Esophagus squamous epithelium (tissue), 5 donors: Measurements from ENCODE around the gene SFXN5. TPM values are rescaled to one million over a fixed set of nuclear protein-coding genes. Genes with fewer than 3 reads are reported as not detected.

Experiments used
- DNase-seq: peaks from one replicate; lab custom pipeline; 2025; lab: John Stamatoyannopoulos, UW
- H3K27ac ChIP-seq, 4 donors: fragments of 200-600 bp; sonication (generic); one replicate each; pipeline ENCODE4 v1.5.1; 2016 to 2019; ENCODE audit warnings: mild to moderate bottlenecking in 1 of 4
- H3K27me3 ChIP-seq, 4 donors: fragments of 200-600 bp; sonication (generic); 1 replicate in 3 of 4; 2 replicates in 1 of 4; pipeline versions ENCODE4 v1.5.1 to v1.6.0; 2017 to 2021; ENCODE audit warnings: antibody characterized with exemption in 1 of 4
- H3K36me3 ChIP-seq, 3 donors: fragments of 200-600 bp; sonication (generic); one replicate each; pipeline ENCODE4 v1.5.1; 2016 to 2019
- H3K4me1 ChIP-seq, 3 donors: fragments of 200-600 bp; sonication (generic); one replicate each; pipeline ENCODE4 v1.5.1; 2017 to 2019
- H3K4me3 ChIP-seq, 4 donors: fragments of 200-600 bp; sonication (generic); 1 replicate in 3 of 4; 2 replicates in 1 of 4; pipeline ENCODE4 v1.5.1; 2016 to 2019; ENCODE audit warnings: mild to moderate bottlenecking in 2 of 4, moderate library complexity in 1 of 4
- H3K9me3 ChIP-seq, 3 donors: fragments of 200-600 bp; sonication (generic); one replicate each; pipeline ENCODE4 v1.5.1; 2016 to 2019
- POLR2A ChIP-seq, 4 donors: fragments of 450-650 bp; IDR thresholded peaks; one replicate each; pipeline ENCODE4 v1.6.1; 2017; ENCODE audit warnings: antibody characterized with exemption in 4 of 4, mild to moderate bottlenecking in 4 of 4, moderate library complexity in 3 of 4
- WGBS, 2 donors: methylation state at CpG; one replicate each; pipeline ENCODE4 v1.1.5; 2018; 5-methylcytosine and 5-hydroxymethylcytosine counted together
- intact Hi-C: fragments of 100-400 bp; cut with DNase I; formaldehyde crosslinking; loops from one replicate; pipeline ENCODE4 v1.15.0; 2022
- total RNA-seq, 4 donors: library from RNA; depleted of rRNA; stranded (reverse); fragments of >200 nt; gene quantifications; one replicate each; pipeline ENCODE4 v1.1.0, GENCODE V29; 2016
- TF ChIP-seq, protein P1 (sequence below), 6 experiments: fragments of 450-650 bp in 4 of 6; fragments of 200-600 bp in 2 of 6; sonication (generic) in 2 of 6; IDR thresholded peaks; one replicate each; pipeline ENCODE4 v1.5.1; 2016 to 2019; ENCODE audit warnings: antibody characterized with exemption in 6 of 6, mild to moderate bottlenecking in 4 of 6, moderate library complexity in 4 of 6
- donor health status: DM: yes; HTN: yes; CAD: no.

Gene SFXN5
- total RNA-seq, 4 donors from 2014 or later: 4.2 to 16.4 (median 12.7) TPM

DNA sequence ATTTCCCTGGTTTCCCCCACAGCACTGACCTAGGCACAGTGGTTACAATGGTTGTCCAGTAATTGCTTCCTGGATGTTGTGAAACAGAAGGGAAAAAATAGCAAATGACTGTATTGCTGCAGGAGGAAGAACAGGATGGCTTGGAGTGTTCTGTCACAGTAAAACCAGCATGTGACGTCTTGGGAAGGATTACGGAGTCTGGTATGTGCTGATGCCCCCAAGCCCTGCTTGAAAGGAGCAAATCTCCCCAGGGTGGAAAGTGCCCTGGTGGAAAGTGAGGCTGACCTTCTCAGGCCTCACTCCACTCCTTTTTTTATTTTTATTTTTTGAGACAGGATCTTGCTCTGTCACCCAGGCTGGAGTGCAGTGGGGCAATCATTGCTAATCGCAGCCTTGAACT, 33.4 kb upstream of the SFXN5 start:
- H3K4me1 ChIP-seq: peaks cover 13 to 63% (median 20%) of the 10 kb centered on the region in 3 donors

DNA sequence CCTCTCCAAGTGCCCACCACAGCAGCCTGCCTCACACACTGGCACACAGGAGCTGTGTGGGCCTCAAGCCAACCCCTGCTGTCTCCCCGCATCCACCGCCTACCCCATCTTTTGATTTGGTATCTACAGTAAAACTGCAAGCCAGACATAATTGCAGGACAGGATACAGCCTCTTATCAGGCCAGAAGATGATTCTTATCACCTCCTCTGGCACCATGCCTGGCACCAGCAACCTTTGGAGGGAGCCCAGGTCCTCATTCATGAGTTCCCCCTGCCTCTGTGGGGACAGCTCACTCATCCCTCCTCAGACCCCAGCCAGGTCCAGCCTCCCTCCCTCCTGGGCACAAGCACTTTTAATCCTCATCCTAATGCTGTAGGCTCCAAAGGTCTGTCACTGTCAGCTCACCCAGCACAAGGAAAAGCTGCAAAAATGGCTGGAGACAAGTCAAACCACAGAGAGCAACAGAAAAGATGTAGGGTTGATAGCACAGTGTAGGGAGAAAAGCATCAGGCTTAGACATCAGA, 31.6 kb upstream of the SFXN5 start:
- 87 to 93% methylated on average over 2 of the region's 2 CpGs for WGBS, 2 donors

More for the DNA sequence above, 33.4 kb upstream of the SFXN5 start:
- intact Hi-C loops: no loop called here
- no peak overlapping the region for H3K27ac ChIP-seq
- WGBS, 2 donors: 93% methylated on average over 3 of the region's 3 CpGs
- no peaks in the 10 kb centered on the region for H3K36me3 ChIP-seq
- DNase-seq: no peak
- H3K27me3 ChIP-seq: no peaks in the 10 kb centered on the region
- no peaks in the 10 kb centered on the region for H3K9me3 ChIP-seq
- H3K4me3 ChIP-seq: no peak overlapping the region
- TF ChIP-seq, protein P1, sequence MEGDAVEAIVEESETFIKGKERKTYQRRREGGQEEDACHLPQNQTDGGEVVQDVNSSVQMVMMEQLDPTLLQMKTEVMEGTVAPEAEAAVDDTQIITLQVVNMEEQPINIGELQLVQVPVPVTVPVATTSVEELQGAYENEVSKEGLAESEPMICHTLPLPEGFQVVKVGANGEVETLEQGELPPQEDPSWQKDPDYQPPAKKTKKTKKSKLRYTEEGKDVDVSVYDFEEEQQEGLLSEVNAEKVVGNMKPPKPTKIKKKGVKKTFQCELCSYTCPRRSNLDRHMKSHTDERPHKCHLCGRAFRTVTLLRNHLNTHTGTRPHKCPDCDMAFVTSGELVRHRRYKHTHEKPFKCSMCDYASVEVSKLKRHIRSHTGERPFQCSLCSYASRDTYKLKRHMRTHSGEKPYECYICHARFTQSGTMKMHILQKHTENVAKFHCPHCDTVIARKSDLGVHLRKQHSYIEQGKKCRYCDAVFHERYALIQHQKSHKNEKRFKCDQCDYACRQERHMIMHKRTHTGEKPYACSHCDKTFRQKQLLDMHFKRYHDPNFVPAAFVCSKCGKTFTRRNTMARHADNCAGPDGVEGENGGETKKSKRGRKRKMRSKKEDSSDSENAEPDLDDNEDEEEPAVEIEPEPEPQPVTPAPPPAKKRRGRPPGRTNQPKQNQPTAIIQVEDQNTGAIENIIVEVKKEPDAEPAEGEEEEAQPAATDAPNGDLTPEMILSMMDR (IDR thresholded peaks at IDR 0.05): no peak
- TF ChIP-seq POLR2A (IDR thresholded peaks at IDR 0.05): no peak

DNA sequence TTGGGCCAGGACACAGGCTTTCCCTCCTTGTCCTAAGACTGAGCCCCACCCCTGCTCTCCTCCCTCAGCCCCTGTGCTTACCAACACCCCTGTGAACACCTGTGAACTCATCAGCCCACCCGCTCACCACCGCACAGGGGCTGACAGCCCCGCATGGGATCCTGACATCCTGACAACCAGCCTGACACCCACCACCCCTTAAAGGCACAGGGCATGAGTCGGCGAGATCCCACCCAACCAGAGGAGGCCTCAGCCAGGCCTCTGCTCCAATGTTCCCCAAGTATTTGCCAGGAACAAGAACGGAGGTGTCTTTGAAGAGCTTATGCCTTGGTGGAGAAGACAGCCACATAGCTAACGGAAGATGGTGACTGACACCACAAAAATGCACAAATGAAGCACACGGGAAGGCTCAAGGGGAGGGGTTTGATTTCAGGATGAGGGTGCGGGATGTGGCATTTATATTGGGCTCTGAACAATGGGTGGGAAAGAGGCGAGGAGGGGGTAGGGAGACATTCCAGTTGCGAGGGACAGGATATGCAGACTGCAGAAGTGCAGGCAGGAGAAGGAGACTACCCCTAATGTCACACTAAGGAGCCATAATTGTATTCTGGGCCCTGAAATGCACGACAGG, 30.2 kb upstream of the SFXN5 start:
- Histone ChIP-seq H3K27ac (no peak overlapping the region), H3K4me3 (no peak overlapping the region), H3K9me3 (no peaks in the 10 kb centered on the region), H3K27me3 (no peaks in the 10 kb centered on the region), H3K36me3 (no peaks in the 10 kb centered on the region), H3K4me1 (peaks cover 1 to 31% (median 3%) of the 10 kb centered on the region in 3 donors)
- no peak for TF ChIP-seq POLR2A (IDR thresholded peaks at IDR 0.05)
- TF ChIP-seq, protein P1 (IDR thresholded peaks at IDR 0.05): no peak
- 77 to 83% methylated on average over 7 of the region's 12 CpGs for WGBS, 2 donors
- no peak for DNase-seq
- intact Hi-C loops: no loop called here

More for the DNA sequence above, 31.6 kb upstream of the SFXN5 start:
- DNase-seq: no peak
- Histone ChIP-seq H3K9me3 (no peaks in the 10 kb centered on the region), H3K27ac (no peak overlapping the region), H3K27me3 (no peaks in the 10 kb centered on the region), H3K36me3 (no peaks in the 10 kb centered on the region), H3K4me1 (peaks cover 13 to 45% (median 15%) of the 10 kb centered on the region in 3 donors), H3K4me3 (no peak overlapping the region)
- intact Hi-C loops: no loop called here
- TF ChIP-seq, protein P1 (IDR thresholded peaks at IDR 0.05): no peak
- TF ChIP-seq POLR2A (IDR thresholded peaks at IDR 0.05): no peak

DNA sequence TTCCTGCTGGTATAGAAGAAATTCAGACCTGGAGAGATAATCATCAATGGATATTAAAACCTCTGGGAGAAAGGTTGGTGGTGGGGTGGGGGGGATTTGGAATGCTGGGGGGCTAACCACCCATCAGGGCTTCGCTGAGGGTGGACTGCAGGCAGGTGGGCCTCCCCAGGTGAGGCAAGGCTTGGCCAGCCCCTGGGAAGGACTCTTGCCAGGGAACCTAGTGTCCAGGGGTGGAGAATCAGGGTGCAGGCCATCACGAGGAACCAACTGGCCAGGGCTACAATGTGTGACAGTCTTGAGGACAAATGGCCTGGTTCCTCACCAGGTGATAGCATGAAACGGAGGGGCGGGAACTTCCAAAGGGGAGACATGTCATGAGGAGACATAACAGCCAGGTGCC, 29.4 kb upstream of the SFXN5 start:
- H3K36me3 ChIP-seq: no peaks in the 10 kb centered on the region
- no peak for DNase-seq
- WGBS, 2 donors: 98 to 100% methylated on average over 4 of the region's 4 CpGs
- H3K27ac ChIP-seq: no peak overlapping the region
- H3K4me1 ChIP-seq: peaks cover 0 to 24% (median 0%) of the 10 kb centered on the region in 3 donors
- no peak overlapping the region for H3K4me3 ChIP-seq
- no peaks in the 10 kb centered on the region for H3K9me3 ChIP-seq
- intact Hi-C loops: no loop called here
- H3K27me3 ChIP-seq: no peaks in the 10 kb centered on the region
- TF ChIP-seq, protein P1 (IDR thresholded peaks at IDR 0.05): no peak
- TF ChIP-seq POLR2A (IDR thresholded peaks at IDR 0.05): no peak

DNA sequence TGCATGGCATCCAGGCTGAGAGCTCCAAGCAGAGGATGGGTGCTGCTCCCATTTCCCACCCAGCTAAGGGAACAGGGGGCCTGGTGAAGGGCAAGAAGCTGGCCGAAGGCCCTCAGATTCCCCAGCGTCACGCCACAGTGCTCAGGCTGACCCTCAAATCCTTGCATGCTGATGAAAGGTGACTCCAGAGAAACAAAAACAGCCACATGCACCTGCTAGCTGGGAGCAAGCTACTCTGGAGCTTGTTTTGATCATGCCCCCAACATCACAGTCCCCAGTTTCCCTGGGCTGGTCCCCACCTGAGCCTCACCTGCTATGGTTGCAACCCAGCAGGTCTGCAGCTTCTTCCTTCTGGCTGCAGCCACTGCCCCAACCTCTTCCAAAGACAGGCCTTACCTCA, 28.0 kb upstream of the SFXN5 start:
- 80% methylated on average over 3 of the region's 3 CpGs; no CpG with 5 or more reads in 1 of the 2 donors for WGBS, 2 donors
- H3K4me3 ChIP-seq: no peak overlapping the region
- H3K9me3 ChIP-seq: no peaks in the 10 kb centered on the region
- no peak overlapping the region for H3K27ac ChIP-seq
- TF ChIP-seq POLR2A (IDR thresholded peaks at IDR 0.05): no peak
- TF ChIP-seq, protein P1 (IDR thresholded peaks at IDR 0.05): no peak
- H3K27me3 ChIP-seq: no peaks in the 10 kb centered on the region
- DNase-seq: no peak
- peaks cover 0 to 24% (median under 1%) of the 10 kb centered on the region in 3 donors for H3K4me1 ChIP-seq
- intact Hi-C loops: no loop called here
- H3K36me3 ChIP-seq: no peaks in the 10 kb centered on the region
